ENCODE measurements around the gene B9D2. TPM values are rescaled to one million over a fixed set of nuclear protein-coding genes. Genes with fewer than 3 reads are reported as not detected.

B9D2 gene
- total RNA-seq, 2 donors from 2014 or later, result 4.5 to 6.2 TPM

Other genes with a start within 250 kb of the B9D2 start
- not detected for gene CYP2F1, start 249.7 kb downstream of the B9D2 start, total RNA-seq
- gene CYP2S1, start 170.9 kb downstream of the B9D2 start, total RNA-seq, result 10 to 100 TPM in 1 of 2 donors, 1 to 10 TPM in 1; 8.6 to 26.7 TPM
- 10 to 100 TPM; 10.9 to 14.1 TPM for gene AXL, start 144.9 kb downstream of the B9D2 start, total RNA-seq
- gene HNRNPUL1, start 99.8 kb downstream of the B9D2 start, total RNA-seq, result 100 to 1,000 TPM; 211 to 225 TPM
- 10 to 100 TPM; 38.4 to 44.6 TPM for gene CCDC97, start 54.0 kb downstream of the B9D2 start, total RNA-seq
- gene TGFB1, start 10.2 kb downstream of the B9D2 start, total RNA-seq, result 10 to 100 TPM; 56.3 to 60.1 TPM
- 10 to 100 TPM in 1 of 2 donors, 1 to 10 TPM in 1; 5.7 to 16.5 TPM for gene TMEM91, start 12.4 kb upstream of the B9D2 start, total RNA-seq
- 10 to 100 TPM; 15.7 to 23.6 TPM for gene EXOSC5, start 33.2 kb upstream of the B9D2 start, total RNA-seq
- 10 to 100 TPM; 18.0 to 21.6 TPM for gene BCKDHA, start 33.7 kb upstream of the B9D2 start, total RNA-seq
- 1 to 10 TPM; 3.9 to 4.7 TPM for gene B3GNT8, start 63.2 kb upstream of the B9D2 start, total RNA-seq
- gene DMAC2, start 75.8 kb upstream of the B9D2 start, total RNA-seq, result 10 to 100 TPM; 52.9 to 71.5 TPM
- not detected for gene ERICH4, start 79.0 kb upstream of the B9D2 start, total RNA-seq
- under 1 TPM; 0.44 to 0.51 TPM for gene CEACAM21, start 212.0 kb upstream of the B9D2 start, total RNA-seq